K562 (cell line): Measurements from ENCODE around the gene CKAP2. TPM values are rescaled to one million over a fixed set of nuclear protein-coding genes. Genes with fewer than 3 reads are reported as not detected.

ENCODE experiments used
- BCOR ChIP-seq: fragments of 450-650 bp; IDR thresholded peaks from 2 replicates; pipeline ENCODE4 v1.6.1; 2016
- CREB1 ChIP-seq, 2 experiments: sonication (generic) in 1 of 2; formaldehyde crosslinking in 1 of 2; IDR thresholded peaks; 2 replicates each; pipeline versions ENCODE4 v1.6.1 to v1.8.0; 2012 to 2022; ENCODE audit warnings: inconsistent platforms in 1 of 2, mild to moderate bottlenecking in 1 of 2, missing genetic modification reagents in 1 of 2, moderate library complexity in 1 of 2
- HCFC1 ChIP-seq: IDR thresholded peaks from 2 replicates; pipeline ENCODE4 v1.6.1; 2012; ENCODE audit warnings: low read depth, low read length, improper control_type of control experiment
- HDAC1 ChIP-seq, 2 experiments: fragments of 450-650 bp; IDR thresholded peaks; 2 replicates each; pipeline ENCODE4 v1.6.1; 2016 to 2017; ENCODE audit warnings: inconsistent platforms in 1 of 2, mild to moderate bottlenecking in 1 of 2, moderate library complexity in 1 of 2
- HDAC8 ChIP-seq: fragments of 450-650 bp; IDR thresholded peaks from 2 replicates; pipeline ENCODE4 v1.6.1; 2016; ENCODE audit warnings: mild to moderate bottlenecking, missing genetic modification characterization, moderate library complexity, missing compliant biosample characterization
- POLR2A ChIP-seq: fragments of 450-650 bp; conservative IDR thresholded peaks from 2 replicates; pipeline ENCODE4 v1.6.1; 2016
- RBM34 ChIP-seq: fragments of 200-400 bp; formaldehyde crosslinking; IDR thresholded peaks from 2 replicates; pipeline ENCODE4 v1.6.1; 2018; ENCODE audit warnings: low read length, borderline replicate concordance; ENCODE audit not compliant: insufficient read depth
- RCOR1 ChIP-seq, 2 experiments: IDR thresholded peaks; 2 replicates each; pipeline ENCODE4 v1.6.1; 2012; ENCODE audit warnings: low read depth in 2 of 2, low read length in 2 of 2, borderline replicate concordance in 1 of 2, improper control_type of control experiment in 1 of 2
- REST ChIP-seq, 2 experiments: fragments of 450-650 bp; formaldehyde crosslinking in 1 of 2; IDR thresholded peaks; 2 replicates each; pipeline versions ENCODE4 v1.4.0 to v1.6.1; 2014 to 2020; ENCODE audit warnings: mild to moderate bottlenecking in 2 of 2, borderline replicate concordance in 1 of 2, low read depth in 1 of 2
- SP2 ChIP-seq: IDR thresholded peaks from 2 replicates; pipeline ENCODE4 v1.6.1; 2011; ENCODE audit warnings: mild to moderate bottlenecking, low read depth, low read length, moderate library complexity; ENCODE audit not compliant: poor library complexity, severe bottlenecking; ENCODE audit errors: extremely low read depth
- TOE1 ChIP-seq, 2 experiments: fragments of 450-650 bp in 1 of 2; sonication (generic) in 1 of 2; formaldehyde crosslinking in 1 of 2; IDR thresholded peaks; 2 replicates each; pipeline versions ENCODE4 v1.7.1 to v1.8.0; 2016 to 2022; ENCODE audit warnings: borderline replicate concordance in 2 of 2, mild to moderate bottlenecking in 2 of 2, antibody characterized with exemption in 1 of 2, inconsistent platforms in 1 of 2, low read depth in 1 of 2, missing genetic modification reagents in 1 of 2, moderate library complexity in 1 of 2
- polyA plus RNA-seq, 8 experiments: library from polyadenylated mRNA; depleted of rRNA in 4 of 8; stranded (reverse) in 5 of 8; unstranded in 3 of 8; fragments of >200 nt; fragmentation: Nextera tagmentation in 2 of 8; fragmentation: Illumina TruSeq in 1 of 8; extraction: Ambion mirVana in 2 of 8; extraction: Trizol in 1 of 8; gene quantifications; 2 replicates each; pipeline versions ENCODE4 v1.2.1 to v1.2.3, GENCODE V29; 2011 to 2014; ENCODE audit warnings: inconsistent platforms in 1 of 8, missing spikeins in 1 of 8
- total RNA-seq, 7 experiments: library from RNA; depleted of rRNA in 6 of 7; stranded (reverse); fragments of >200 nt in 6 of 7; fragmentation: Illumina TruSeq in 2 of 7; extraction: Trizol in 2 of 7; gene quantifications; 2 replicates each; pipeline versions ENCODE4 v1.2.1 to v1.2.3, GENCODE V29; 2011 to 2021; ENCODE audit warnings: low replicate concordance in 1 of 7
- TF ChIP-seq, protein P1 (sequence below): sonication (generic); formaldehyde crosslinking; IDR thresholded peaks from 2 replicates; pipeline ENCODE4 v1.8.1; 2022; ENCODE audit warnings: missing genetic modification reagents
- TF ChIP-seq, protein P2 (sequence below): sonication (generic); formaldehyde crosslinking; IDR thresholded peaks from 2 replicates; pipeline ENCODE4 v1.8.0; 2022; ENCODE audit warnings: missing genetic modification reagents, mild to moderate bottlenecking, borderline replicate concordance

Gene CKAP2
- total and polyA plus RNA-seq, 9 of the 15 experiments (the other 6 are each of a cell fraction or from before 2014, with no cell fraction given): 21.9 to 63.5 (median 34.8) TPM

GRCh38 chr13:52450012-52450792, 5.1 kb upstream of the CKAP2 start, which contains the start of gene VPS36 (continued):
- TF ChIP-seq, protein P1, sequence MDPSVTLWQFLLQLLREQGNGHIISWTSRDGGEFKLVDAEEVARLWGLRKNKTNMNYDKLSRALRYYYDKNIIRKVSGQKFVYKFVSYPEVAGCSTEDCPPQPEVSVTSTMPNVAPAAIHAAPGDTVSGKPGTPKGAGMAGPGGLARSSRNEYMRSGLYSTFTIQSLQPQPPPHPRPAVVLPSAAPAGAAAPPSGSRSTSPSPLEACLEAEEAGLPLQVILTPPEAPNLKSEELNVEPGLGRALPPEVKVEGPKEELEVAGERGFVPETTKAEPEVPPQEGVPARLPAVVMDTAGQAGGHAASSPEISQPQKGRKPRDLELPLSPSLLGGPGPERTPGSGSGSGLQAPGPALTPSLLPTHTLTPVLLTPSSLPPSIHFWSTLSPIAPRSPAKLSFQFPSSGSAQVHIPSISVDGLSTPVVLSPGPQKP (CRISPR knock-in tag): no peak
- TF ChIP-seq HDAC8 (tag) (0 out of 2 replicates have a peak, but pooled peaks have one; percentile 36), TOE1 (IDR thresholded peaks at IDR 0.05; ENCODE audit: borderline replicate concordance) (no peak), TOE1 (CRISPR knock-in tag; IDR thresholded peaks at IDR 0.05; ENCODE audit: borderline replicate concordance, low read depth) (peak; percentile 90), BCOR (0 out of 2 replicates have a peak, but pooled peaks have one; percentile 9), RBM34 (0 out of 2 replicates have a peak, but pooled peaks have one; percentile 12), HCFC1 (peak; percentile 34; the same call in 1 of the 2 replicates), CREB1 (IDR thresholded peaks at IDR 0.05) (peak; percentile 41; the same call in 1 of the 2 replicates), CREB1 (CRISPR knock-in tag; IDR thresholded peaks at IDR 0.05) (peak; percentile 63; the same call in 1 of the 2 replicates), HDAC1 (IDR thresholded peaks at IDR 0.05) (peak in 1 of 2 experiments; percentile 55; a peak in 2 of 4 replicates), REST (IDR thresholded peaks at IDR 0.05; ENCODE audit: borderline replicate concordance) (peak; percentile 82), REST (CRISPR knock-in tag; IDR thresholded peaks at IDR 0.05; ENCODE audit: low read depth) (no peak), RCOR1 (IDR thresholded peaks at IDR 0.05; ENCODE audit: borderline replicate concordance in 1 of 2, low read depth in 2 of 2, low read length in 2 of 2) (peak in 1 of 2 experiments; percentile 81; a peak in 2 of 4 replicates), SP2 (no peak), POLR2A (peak; percentile 81)
- TF ChIP-seq, protein P2, sequence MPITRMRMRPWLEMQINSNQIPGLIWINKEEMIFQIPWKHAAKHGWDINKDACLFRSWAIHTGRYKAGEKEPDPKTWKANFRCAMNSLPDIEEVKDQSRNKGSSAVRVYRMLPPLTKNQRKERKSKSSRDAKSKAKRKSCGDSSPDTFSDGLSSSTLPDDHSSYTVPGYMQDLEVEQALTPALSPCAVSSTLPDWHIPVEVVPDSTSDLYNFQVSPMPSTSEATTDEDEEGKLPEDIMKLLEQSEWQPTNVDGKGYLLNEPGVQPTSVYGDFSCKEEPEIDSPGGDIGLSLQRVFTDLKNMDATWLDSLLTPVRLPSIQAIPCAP (CRISPR knock-in tag): no peak
